OCI-LY7 (cell line): Measurements from ENCODE around the gene B3GAT1. TPM values are rescaled to one million over a fixed set of nuclear protein-coding genes. Genes with fewer than 3 reads are reported as not detected.

Source experiments
- BruUV-seq: library from RNA; stranded (reverse); fragments of 400-500 nt; replicated peaks from 2 replicates; lab custom pipeline; 2021; lab: Mats Ljungman, UMichigan
- CTCF ChIA-PET: fragments of 300-600 bp; sonication (Branson Sonifier 250); formaldehyde crosslinking; loops from one replicate; lab custom pipeline; 2022; ENCODE audit warnings: antibody characterized with exemption; ENCODE audit not compliant: unreplicated experiment; lab: Charles Lee
- POLR2A ChIA-PET: fragments of 300-600 bp; sonication (Branson Sonifier 250); formaldehyde crosslinking; loops from one replicate; lab custom pipeline; 2022; ENCODE audit warnings: antibody characterized with exemption; lab: Charles Lee
- DNase-seq: peaks from one replicate; pipeline ENCODE4 v3.0.0-alpha.2; 2015; ENCODE audit warnings: low spot score
- H2AFZ ChIP-seq: fragments of 200-600 bp; sonication (generic), shearing (Covaris generic); 2 replicates; pipeline ENCODE4 v1.6.1; 2014; ENCODE audit warnings: mild to moderate bottlenecking, antibody characterized with exemption, low read length, moderate library complexity
- H3K27ac ChIP-seq: fragments of 200-600 bp; sonication (generic); 2 replicates; pipeline ENCODE4 v1.5.1; 2014; ENCODE audit warnings: mixed run types, low read depth, mild to moderate bottlenecking, moderate library complexity, low read length, inconsistent platforms; ENCODE audit not compliant: poor library complexity, severe bottlenecking
- H3K36me3 ChIP-seq: fragments of 200-600 bp; sonication (generic); 2 replicates; pipeline ENCODE4 v1.6.1; 2014; ENCODE audit warnings: mild to moderate bottlenecking, antibody characterized with exemption, low read length, moderate library complexity, mixed read lengths; ENCODE audit not compliant: insufficient read depth
- H3K4me1 ChIP-seq: fragments of 200-600 bp; sonication (generic); 2 replicates; pipeline ENCODE4 v1.5.1; 2014; ENCODE audit warnings: mild to moderate bottlenecking, low read length; ENCODE audit not compliant: insufficient read depth, poor library complexity, severe bottlenecking
- H3K4me2 ChIP-seq: fragments of 200-600 bp; sonication (generic); 2 replicates; pipeline ENCODE4 v1.6.1; 2014; ENCODE audit warnings: mild to moderate bottlenecking, low read length
- H3K4me3 ChIP-seq: fragments of 200-600 bp; sonication (generic); 2 replicates; pipeline ENCODE4 v1.5.1; 2014; ENCODE audit warnings: mild to moderate bottlenecking, low read depth, low read length; ENCODE audit not compliant: poor library complexity, severe bottlenecking
- H3K79me2 ChIP-seq: fragments of 200-600 bp; sonication (generic); 2 replicates; pipeline ENCODE4 v1.6.1; 2016; ENCODE audit warnings: low read depth, mild to moderate bottlenecking, low read length, moderate library complexity, mixed read lengths; ENCODE audit not compliant: insufficient read depth
- H3K9me2 ChIP-seq: fragments of 200-600 bp; sonication (generic); 2 replicates; pipeline ENCODE4 v1.6.1; 2016; ENCODE audit warnings: mild to moderate bottlenecking, low read length, mixed read lengths; ENCODE audit not compliant: insufficient read depth
- H3K9me3 ChIP-seq: fragments of 200-600 bp; sonication (generic); 2 replicates; pipeline ENCODE4 v1.6.1; 2014; ENCODE audit warnings: mild to moderate bottlenecking, mixed run types, low read length, mixed read lengths
- H4K20me1 ChIP-seq: fragments of 200-600 bp; sonication (generic); 2 replicates; pipeline ENCODE4 v1.6.1; 2014; ENCODE audit warnings: mild to moderate bottlenecking, antibody characterized with exemption, low read length, moderate library complexity, mixed read lengths; ENCODE audit not compliant: insufficient read depth
- CTCF ChIP-seq: fragments of 200-600 bp; sonication (generic); conservative IDR thresholded peaks from 2 replicates; pipeline ENCODE4 v1.5.1; 2014; ENCODE audit warnings: mild to moderate bottlenecking, antibody characterized with exemption, low read length, moderate library complexity, mixed read lengths
- EZH2phosphoT487 ChIP-seq: fragments of 200-600 bp; sonication (generic); IDR thresholded peaks from 2 replicates; pipeline ENCODE4 v1.6.1; 2018; ENCODE audit warnings: low read depth, borderline replicate concordance, mild to moderate bottlenecking, mixed run types, antibody characterized with exemption, low read length, moderate library complexity, mixed read lengths
- intact Hi-C: fragments of 100-400 bp; cut with micrococcal nuclease; formaldehyde crosslinking; loops from one replicate; pipeline ENCODE4 v1.10.0; 2022; ENCODE audit not compliant: unreplicated experiment
- total RNA-seq, 2 experiments: library from RNA; depleted of rRNA in 1 of 2; stranded (reverse); fragments of >200 nt in 1 of 2; shearing (Covaris generic) in 1 of 2; gene quantifications; 2 replicates each; pipeline ENCODE4 v1.2.3, GENCODE V29; 2014 to 2022

Gene B3GAT1
- total RNA-seq, 2 experiments from 2014 or later: not detected

DNA sequence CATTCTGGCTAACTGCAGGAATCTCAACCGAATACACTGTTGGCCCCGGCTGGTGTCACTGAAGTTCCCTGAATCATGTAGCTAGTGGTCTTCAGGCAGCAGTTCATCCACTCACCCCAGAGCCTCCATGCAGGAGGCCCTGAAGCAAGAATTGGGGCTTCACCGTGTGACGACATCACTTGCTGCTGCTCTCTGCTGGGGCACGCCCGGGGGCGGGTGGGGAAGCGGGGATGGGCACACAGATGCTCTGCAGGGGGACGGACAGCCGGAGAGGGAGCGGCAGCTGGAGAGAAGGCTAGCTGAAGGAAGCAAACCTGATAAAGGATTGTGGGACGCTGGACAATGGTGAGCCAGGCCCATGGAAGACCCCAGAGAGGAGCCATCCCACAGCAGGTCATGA, 17.0 kb downstream of the B3GAT1 start:
- ChIA-PET CTCF (no interaction called here), POLR2A (no interaction called here)
- Histone ChIP-seq H3K36me3 (no peaks in the 10 kb centered on the region), H3K4me1 (no peaks in the 10 kb centered on the region), H3K79me2 (no peaks in the 10 kb centered on the region), H2AFZ (no peak overlapping the region), H3K9me2 (no peaks in the 10 kb centered on the region), H3K27ac (no peak overlapping the region), H3K4me2 (no peak overlapping the region), H3K4me3 (no peak overlapping the region), H4K20me1 (no peaks in the 10 kb centered on the region), H3K9me3 (no peaks in the 10 kb centered on the region)
- no TSS peak for BruUV-seq
- no peak for DNase-seq
- no peak for TF ChIP-seq EZH2phosphoT487
- no peak for TF ChIP-seq CTCF
- intact Hi-C loops: no loop called here

DNA sequence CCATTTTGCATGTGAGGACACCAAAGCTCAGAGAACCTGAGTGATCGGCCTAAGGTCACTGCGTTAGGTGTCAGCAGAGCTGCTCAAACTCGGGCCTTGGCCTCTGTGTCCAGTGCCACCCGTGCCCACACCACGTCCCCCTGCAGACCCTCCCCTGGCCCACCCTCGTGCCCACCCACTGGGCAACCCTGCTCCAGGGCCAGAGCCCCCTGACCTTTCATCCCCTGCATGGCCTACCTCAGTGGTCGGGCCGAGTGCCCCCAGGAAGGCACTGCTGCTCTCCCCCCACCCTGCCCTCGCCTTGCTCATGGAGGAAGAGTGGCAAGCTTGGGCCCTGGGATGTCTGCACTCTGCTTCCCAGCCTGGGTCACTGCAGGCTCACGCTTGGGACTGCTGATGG, 17.7 kb downstream of the B3GAT1 start:
- H3K27ac ChIP-seq: no peak overlapping the region
- H3K36me3 ChIP-seq: no peaks in the 10 kb centered on the region
- H3K4me2 ChIP-seq: no peak overlapping the region
- intact Hi-C loops: no loop called here
- H3K9me2 ChIP-seq: no peaks in the 10 kb centered on the region
- no peak overlapping the region for H2AFZ ChIP-seq
- POLR2A ChIA-PET: no interaction called here
- no peaks in the 10 kb centered on the region for H3K79me2 ChIP-seq
- no peaks in the 10 kb centered on the region for H3K9me3 ChIP-seq
- CTCF ChIA-PET: no interaction called here
- TF ChIP-seq EZH2phosphoT487: no peak
- no peak for TF ChIP-seq CTCF
- H4K20me1 ChIP-seq: no peaks in the 10 kb centered on the region
- no peak overlapping the region for H3K4me3 ChIP-seq
- no TSS peak for BruUV-seq
- no peak for DNase-seq
- no peaks in the 10 kb centered on the region for H3K4me1 ChIP-seq

DNA sequence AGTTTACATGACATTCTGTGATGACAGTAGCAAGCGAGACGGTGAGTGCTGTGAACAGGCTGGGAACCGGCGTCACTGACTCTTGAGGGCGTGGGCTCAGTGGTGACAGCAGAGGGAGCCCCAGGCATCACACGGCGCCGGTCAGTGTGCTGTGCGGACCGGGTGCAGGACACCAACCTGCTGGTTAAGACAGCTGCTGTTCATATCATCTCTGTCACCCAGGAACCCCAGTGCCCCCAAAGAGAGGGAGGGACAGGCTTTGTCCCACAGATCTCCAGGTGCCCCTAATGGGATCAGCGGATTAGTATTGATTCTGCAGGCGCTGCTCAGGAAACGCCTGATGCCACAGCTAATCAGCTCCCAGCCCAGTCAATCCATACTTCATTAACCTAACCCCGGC, 18.4 kb downstream of the B3GAT1 start:
- no peak for DNase-seq
- Histone ChIP-seq H3K36me3 (no peaks in the 10 kb centered on the region), H3K4me2 (no peak overlapping the region), H2AFZ (no peak overlapping the region), H3K4me1 (no peaks in the 10 kb centered on the region), H3K4me3 (no peak overlapping the region), H4K20me1 (no peaks in the 10 kb centered on the region), H3K27ac (no peak overlapping the region), H3K79me2 (no peaks in the 10 kb centered on the region), H3K9me3 (no peaks in the 10 kb centered on the region), H3K9me2 (no peaks in the 10 kb centered on the region)
- 0 out of 2 replicates have a peak, but pooled peaks have one; percentile 13 for TF ChIP-seq CTCF
- no peak for TF ChIP-seq EZH2phosphoT487
- BruUV-seq: no TSS peak
- intact Hi-C loops: no loop called here
- POLR2A ChIA-PET: no interaction called here
- CTCF ChIA-PET: no interaction called here
